Stimulated activated CD4-positive, alpha-beta T cell treated with anti-CD3 and anti-CD28 coated beads, Interleukin-12 subunit alpha, Interleukin-12 subunit beta, amount 100 ng/mL, for 48 hours (primary cell): Measurements from ENCODE around the gene OAF.

Experiments used
- DNase-seq, 3 donors: peaks; one replicate each; pipeline ENCODE4 v3.0.0-alpha.2; 2020; ENCODE audit warnings: low read depth in 2 of 3, low spot score in 1 of 3

Gene OAF

GRCh38 chr11:120201653-120202052 is 9.2 kb upstream of the OAF start:
- DNase-seq = no peak

DNA sequence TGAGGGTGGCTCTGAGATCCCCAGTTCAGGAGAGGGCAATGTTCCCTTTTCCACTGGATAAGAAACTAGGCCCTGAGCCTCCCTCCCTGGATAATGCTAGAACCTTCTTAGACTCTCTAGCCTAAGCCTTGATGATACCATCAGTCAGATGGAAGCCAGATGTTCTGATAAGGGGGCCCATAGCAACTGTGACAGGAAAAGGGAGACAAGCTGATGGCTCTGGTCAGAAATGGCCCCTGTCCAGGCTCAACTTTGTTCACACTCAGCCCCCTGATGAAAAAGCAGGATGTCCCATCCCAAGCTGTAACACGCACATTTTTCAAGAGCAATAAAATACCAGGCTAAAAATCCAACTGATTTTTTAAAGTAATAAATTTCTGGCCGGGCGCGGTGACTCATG is 7.2 kb upstream of the OAF start:
- DNase-seq = no peak

DNA sequence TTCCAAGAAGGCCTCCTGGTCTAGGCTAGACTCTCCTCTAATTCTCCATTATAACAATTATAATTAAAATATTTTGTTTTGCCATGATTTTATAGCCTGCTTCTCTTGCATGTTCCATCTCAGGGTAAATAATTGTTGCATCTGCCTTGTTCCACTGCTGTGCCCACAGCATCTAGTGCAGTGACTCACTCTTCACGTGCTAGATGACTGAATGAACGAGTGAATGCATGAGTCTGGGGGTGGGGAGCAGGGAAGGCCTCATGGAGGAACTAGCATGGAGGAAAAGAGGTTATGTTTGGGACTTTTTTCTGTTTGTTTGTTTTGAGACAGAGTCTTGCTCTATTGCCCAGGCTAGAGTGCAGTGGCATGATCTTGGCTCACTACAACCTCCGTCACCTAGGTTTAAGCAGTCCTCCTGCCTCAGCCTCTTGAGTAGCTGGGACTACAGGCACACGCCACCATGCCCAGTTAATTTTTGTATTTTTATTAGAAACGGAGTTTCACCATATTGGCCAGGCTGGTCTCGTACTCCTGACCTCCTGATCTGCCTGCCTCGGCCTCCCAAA is 5.2 kb upstream of the OAF start:
- no peak for DNase-seq

- no peak for DNase-seq
Measured at GRCh38 chr11:120207512-120207911, 3.3 kb upstream of the OAF start.

DNA sequence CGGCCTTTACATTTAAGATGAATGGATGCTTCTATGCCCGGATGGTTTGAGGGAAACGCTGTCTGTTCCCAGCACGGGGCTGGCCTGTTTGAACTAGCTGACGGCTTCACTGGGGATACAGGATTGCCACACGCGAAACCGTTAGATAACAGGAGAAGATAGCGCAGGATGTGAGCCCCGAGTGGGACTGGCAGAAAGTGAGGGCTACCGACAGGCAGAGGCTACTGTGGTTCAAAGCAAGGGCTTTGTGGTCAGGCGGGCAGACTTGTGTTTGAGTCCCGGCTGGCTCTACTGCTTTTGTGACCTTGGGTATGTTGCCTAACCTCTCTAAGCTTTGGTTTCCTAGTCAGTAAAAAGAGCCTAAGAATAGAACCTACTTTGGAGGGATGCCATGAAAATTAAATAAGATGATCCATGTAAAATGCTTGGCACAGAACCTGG is 2.8 kb upstream of the OAF start:
- no peak for DNase-seq

DNA sequence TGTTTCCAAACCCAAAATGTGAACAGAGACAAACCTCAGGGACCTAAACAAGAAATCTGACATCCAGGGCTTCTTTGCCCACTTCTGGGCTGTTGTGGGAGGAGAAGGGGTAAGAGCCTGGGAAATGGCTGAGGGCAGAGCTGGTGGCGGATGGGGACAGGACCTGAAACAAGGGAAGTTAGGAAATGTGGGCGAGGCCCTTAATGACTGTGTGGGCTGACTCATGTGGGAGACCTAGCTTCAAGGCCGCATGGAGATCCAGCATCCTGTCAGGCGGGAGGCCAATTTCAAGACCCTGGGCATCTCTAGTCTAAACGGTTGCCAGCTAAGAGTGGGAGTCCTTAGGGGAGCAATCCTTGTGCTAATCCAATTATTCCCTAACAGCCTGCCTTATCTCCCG is 2.1 kb upstream of the OAF start:
- DNase-seq = no peak

- DNase-seq = no peak
Measured at GRCh38 chr11:120209746-120210625, 846 bp upstream of the OAF start.

DNA sequence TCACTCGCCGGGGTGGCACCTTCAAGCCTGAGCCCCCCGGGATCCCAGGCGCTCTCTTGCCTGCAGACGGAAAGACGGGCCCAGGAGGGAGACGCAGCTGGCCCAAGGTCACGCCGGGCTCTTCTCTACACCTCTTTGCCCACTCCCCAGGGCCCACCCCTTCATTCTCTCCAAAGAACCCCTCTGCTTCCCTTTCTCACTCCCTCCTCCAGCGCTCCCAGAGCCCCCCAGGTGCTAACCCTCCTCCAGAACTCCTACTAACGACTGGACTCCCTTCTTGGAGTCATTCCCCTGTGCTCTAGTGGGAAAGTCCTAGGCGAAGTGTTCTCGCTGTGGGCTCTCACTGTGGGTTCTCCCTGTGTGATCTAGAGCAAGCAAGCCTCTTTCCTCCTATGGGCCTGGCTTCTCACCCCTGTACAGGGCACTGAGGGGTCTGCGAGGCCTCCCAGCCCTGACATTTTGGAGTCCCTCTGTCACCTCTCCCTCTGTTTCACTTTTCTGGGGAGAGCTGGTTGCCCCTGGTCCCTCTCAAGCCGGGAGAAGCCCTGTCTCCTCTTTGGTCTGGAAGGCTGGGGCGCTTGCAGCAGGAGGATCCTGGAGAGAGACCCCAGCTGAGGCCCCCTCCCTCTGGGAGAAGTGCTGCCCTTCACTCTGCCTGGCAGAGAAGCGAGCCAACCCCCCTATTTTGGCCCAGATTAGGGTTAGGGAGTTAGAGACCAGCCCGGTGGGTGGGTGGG is 858 bp downstream of the OAF start:
- no peak for DNase-seq

DNA sequence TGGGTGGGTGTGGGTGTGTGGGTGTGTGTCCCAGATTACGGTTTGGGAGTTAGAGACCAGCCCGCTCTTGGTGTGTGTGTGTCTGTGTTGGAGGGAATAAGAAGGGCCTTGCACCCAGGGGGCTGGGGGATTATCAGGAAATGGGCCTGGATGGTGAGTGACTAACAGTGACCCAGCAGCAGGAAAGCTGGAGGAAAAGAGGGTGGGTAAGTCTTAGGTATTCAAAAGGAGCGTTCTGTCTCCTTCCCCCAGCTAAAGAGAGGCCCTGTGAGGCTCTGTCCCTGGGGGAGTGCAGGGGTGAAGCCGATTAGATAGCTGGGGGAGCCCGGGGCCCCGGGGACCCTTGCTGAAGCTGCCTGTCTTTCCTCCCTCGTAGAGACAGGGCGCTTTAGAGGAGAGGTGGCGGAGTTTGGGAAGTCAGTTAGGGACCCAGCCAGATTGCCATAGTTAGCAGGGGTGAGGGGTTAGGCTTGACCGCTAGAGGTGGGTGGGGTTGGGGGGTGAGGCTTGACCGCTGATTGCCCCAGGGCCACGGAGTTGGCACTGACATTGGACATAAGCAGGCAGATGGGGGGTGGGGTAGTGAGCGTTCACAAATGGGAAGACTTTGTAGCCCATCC is 1.5 kb downstream of the OAF start:
- DNase-seq = no peak

GRCh38 chr11:120212926-120213325 is 2.1 kb downstream of the OAF start:
- no peak for DNase-seq

DNA sequence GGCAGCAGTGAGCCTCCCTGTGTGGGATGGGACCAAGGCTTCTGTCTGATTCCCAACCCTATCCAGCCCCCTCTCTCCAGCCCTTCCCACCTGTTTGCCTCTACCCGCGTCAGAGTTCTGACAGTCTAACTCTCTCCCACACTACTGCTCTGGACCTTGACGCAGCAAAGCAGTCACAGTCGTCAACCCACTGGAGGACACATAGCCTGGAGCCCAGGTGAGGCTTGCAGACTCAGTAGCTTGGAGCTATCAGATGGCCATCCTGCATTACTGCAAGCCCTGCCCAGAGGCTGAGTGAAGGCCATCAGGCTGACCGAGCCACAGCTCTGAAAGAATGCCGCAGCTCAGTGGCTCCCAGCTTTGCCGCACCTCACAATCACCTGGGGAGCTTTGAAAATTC is 3.7 kb downstream of the OAF start:
- no peak for DNase-seq

GRCh38 chr11:120215634-120216033 is 4.8 kb downstream of the OAF start:
- no peak for DNase-seq

DNA sequence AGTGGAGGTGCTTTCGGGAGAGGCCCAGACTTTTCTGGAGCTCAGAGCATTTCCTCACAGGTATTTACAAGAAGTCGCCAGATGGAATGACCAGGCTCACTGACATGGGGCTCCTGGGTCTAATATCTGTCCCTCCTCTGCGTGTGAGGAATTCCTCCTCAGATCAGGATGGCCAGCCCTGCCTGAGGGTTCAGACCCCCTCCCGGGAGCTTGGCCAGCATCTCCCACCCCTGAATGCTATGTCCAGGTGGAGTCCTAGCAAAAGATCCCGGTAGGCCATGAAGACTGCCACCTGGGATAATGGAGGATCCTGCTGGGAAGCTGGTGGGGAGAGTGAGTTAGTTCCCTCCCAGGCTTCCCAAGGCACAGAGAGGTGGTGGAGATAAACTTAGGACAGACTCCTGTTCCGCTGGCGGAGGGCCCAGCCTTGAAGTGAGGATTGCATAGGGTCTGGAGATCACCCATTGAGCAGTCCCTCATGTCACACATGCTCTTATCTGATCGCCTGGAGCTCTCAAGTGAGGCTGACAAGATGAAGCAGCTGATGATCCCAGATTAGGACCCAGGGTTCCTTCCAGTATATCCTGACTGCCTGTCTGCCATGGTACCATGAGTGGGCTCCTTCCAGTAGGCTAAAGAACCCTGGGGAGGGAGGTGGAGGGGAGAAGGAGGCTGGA is 5.7 kb downstream of the OAF start:
- DNase-seq = no peak

DNA sequence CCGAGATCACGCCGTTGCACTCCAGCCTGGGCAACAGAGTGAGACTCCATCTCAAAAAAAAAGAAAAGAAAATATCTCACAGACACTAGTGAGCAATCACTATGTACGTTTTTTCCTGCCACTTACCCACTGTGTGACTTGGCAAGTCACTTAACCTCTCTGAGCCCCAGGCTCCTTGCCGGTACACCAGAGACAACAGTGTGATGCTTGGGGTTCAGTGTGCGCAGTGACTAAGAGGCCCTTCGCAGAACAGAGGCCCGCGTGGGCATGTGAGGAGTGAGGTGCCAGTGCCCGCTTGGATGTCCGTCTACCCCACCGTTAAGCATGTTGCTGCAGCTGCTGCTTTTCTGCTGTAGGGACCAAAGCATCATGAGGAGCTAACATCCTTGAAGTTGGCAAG is 6.7 kb downstream of the OAF start:
- no peak for DNase-seq

DNA sequence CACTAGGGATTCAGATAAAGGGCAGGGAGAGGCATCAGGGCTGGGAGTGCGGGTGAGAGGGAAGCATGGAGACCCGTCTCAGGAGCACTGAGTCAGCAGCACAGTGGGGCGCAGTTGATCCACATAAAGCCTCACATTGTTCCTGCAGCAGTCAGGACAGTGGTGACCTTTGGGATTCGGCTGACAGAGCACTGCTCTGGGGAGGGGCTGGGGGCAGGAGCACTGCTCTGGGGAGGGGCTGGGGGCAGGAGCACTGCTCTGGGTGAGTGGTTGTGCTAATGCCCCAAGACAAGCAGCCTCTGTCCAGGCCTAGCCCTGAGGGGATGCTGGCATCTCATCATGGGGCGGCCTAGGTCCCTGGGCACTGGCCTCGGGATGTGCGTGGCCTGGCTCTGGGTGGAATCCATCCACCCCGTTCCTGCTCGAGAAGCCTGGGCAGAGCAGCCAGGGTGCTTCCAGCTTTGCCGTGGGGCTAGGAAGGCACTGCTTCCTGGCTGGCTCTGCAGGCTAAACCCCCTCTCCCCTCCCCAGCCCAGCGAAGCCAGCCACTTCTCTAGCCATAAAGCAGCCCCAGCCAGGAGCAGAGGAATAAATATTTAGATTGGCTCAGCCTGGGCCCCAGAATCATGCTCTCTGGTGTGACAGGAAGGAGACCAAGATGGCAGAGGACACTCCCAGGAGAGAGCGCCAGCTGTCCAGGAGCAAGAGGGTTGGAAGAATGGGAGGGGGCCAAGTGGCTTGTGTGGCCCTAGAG is 7.3 kb downstream of the OAF start:
- no peak for DNase-seq

DNA sequence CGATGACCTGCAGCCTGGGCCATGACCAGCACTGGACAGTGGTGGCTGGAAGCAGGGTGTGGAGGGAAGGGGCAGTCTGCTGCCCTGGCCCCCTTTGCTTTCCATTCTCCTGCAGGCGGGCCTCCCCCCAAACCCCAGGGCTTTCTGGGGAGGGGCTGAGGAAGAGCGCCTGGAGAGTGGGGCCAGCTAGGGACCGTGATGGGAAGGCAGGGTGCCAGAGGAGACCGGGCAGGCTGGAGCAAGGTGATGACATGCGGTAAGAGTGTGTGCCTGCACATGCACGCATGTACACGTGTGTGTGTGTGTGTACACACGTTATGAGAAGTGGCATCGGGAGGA is 7.8 kb downstream of the OAF start:
- no peak for DNase-seq

- no peak for DNase-seq
Measured at GRCh38 chr11:120219232-120219937, 8.6 kb downstream of the OAF start.

DNA sequence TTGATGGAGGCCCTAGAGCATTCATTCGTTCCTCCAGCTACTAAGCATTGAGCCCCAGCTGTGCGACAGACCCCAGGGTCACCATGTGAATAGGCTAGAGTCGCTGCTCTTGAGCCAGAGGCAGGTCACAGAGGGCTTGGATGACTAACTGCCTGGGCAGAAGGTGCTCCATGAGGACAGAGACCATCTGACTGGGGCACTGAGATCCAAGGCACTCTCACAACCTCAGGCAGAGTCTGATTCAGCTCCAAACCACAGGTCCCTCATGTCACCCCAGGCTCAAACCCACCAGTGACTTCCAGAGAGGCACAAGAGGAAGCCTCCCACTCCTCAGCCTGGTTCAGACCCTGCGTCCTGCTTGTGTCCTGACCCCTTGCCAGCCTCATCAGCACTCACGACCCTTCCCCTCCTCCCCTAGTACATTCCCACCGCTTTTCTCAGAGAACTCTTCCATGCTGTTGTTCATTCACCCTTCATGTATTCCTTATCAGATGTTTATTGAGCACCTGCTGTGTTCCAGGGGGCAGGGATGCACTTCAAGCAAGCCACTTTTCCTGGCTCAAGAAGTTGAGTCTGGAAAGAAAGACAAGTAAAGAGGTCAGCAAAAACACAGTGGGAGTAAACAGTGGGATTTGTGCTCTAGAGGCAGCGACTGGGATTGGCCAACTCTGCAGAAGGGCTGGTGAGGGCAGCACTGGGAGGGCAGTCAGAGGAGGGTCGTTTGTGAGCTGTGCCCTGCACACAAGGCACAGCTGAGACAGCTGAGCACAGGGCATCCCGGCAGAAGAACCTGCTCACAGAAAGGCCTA is 9.3 kb downstream of the OAF start:
- no peak for DNase-seq

DNA sequence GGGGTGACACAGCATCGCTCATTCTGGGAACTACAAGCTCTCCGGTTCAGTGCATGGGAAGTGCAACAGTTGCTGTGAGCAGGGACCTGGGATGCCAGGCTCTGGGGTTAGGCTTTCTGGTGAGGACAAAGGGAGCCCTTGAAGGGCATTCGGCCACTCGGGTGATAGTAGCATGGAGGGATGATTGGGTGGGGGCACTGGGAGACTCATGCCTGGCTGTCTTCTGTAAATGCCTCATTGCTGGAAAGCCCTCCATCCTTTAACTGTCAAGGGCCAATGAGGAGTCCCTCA is 9.9 kb downstream of the OAF start:
- DNase-seq = no peak
